ENCODE measurements around the gene TAF1B. TPM values are rescaled to one million over a fixed set of nuclear protein-coding genes. Genes with fewer than 3 reads are reported as not detected.

TAF1B gene
- total RNA-seq, 1 experiment from 2014 or later: 29.9 TPM

DNA sequence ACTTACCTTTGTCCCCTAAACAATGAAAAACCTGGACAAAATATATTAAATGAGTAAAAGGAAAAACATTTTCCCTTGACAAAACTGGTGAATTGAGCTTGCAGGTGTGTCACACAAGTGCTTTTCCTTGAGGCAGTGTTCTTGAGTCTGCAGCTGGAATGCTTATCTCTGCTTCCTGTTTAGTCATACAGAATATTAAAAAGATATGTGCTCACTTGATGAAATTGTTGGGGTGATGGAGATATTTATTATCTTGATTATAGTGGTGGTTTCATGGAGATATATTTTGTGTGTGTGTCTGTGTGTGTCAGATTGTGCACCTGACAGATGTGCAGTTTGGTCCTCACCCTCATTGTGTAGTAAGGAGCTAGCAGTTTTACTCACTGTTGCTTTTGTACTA lies 3.3 kb downstream of the TAF1B start:
- H2BK5ac ChIP-seq (ENCODE audit: insufficient read length, low read length): no peak overlapping the region
- no peak overlapping the region for H3K27ac ChIP-seq (ENCODE audit: insufficient read length, low read depth, low read length)
- Mint-ChIP-seq H3K27ac (peak overlapping the region in 1 of 3 experiments; percentile 54; a peak in 1 of 7 replicates), H3K9me3 (no peaks in the 10 kb centered on the region), H3K4me3 (no peak overlapping the region), H3K27me3 (ENCODE audit: low read depth) (peaks cover 1% of the 10 kb centered on the region; the same call in 1 of the 2 replicates), H3K4me1 (peaks cover 13 to 14% of the 10 kb centered on the region in 2 experiments), H3K36me3 (ENCODE audit: insufficient read depth in 1 of 3, low read depth in 3 of 3) (peaks cover 12 to 57% (median 56%) of the 10 kb centered on the region in 3 experiments)
- no peaks in the 10 kb centered on the region for H3K4me1 ChIP-seq (ENCODE audit: insufficient read depth, low read length)
- H4K5ac ChIP-seq (ENCODE audit: insufficient read length, low read depth, low read length): no peak overlapping the region
- no peak overlapping the region for H3K14ac ChIP-seq (ENCODE audit: insufficient read depth, low read length)
- no peak overlapping the region for H2AFZ ChIP-seq (ENCODE audit: low read length)
- H2BK20ac ChIP-seq (ENCODE audit: low read depth, low read length, poor library complexity, severe bottlenecking): no peak overlapping the region
- no peak for DNase-seq
- H2BK12ac ChIP-seq (ENCODE audit: insufficient read length, low read depth, low read length): no peak overlapping the region
- no peaks in the 10 kb centered on the region for H3K27me3 ChIP-seq (ENCODE audit: insufficient read depth, low read length)
- H3K79me1 ChIP-seq (ENCODE audit: insufficient read depth, low read depth, low read length, poor library complexity, severe bottlenecking): no peaks in the 10 kb centered on the region
- no peak overlapping the region for H3K18ac ChIP-seq (ENCODE audit: insufficient read length, low read depth, low read length)
- TF ChIP-seq, protein P1, sequence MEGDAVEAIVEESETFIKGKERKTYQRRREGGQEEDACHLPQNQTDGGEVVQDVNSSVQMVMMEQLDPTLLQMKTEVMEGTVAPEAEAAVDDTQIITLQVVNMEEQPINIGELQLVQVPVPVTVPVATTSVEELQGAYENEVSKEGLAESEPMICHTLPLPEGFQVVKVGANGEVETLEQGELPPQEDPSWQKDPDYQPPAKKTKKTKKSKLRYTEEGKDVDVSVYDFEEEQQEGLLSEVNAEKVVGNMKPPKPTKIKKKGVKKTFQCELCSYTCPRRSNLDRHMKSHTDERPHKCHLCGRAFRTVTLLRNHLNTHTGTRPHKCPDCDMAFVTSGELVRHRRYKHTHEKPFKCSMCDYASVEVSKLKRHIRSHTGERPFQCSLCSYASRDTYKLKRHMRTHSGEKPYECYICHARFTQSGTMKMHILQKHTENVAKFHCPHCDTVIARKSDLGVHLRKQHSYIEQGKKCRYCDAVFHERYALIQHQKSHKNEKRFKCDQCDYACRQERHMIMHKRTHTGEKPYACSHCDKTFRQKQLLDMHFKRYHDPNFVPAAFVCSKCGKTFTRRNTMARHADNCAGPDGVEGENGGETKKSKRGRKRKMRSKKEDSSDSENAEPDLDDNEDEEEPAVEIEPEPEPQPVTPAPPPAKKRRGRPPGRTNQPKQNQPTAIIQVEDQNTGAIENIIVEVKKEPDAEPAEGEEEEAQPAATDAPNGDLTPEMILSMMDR (conservative IDR thresholded peaks at IDR 0.05): no peak
- H2AK5ac ChIP-seq (ENCODE audit: insufficient read length, low read length): no peak overlapping the region
- no peak overlapping the region for H4K91ac ChIP-seq (ENCODE audit: insufficient read length, low read depth, low read length)
- H3K4ac ChIP-seq (ENCODE audit: low read depth, low read length): no peak overlapping the region
- no peak overlapping the region for H3K56ac ChIP-seq (ENCODE audit: insufficient read length, low read depth, low read length)
- no peaks in the 10 kb centered on the region for H3K23me2 ChIP-seq (ENCODE audit: insufficient read length, low read depth, low read length, poor library complexity, severe bottlenecking)
- no peak overlapping the region for H4K8ac ChIP-seq (replicated peaks; ENCODE audit: insufficient read length, low read depth, low read length)
- H4K20me1 ChIP-seq (ENCODE audit: control insufficient read depth, insufficient read depth, insufficient read length): no peaks in the 10 kb centered on the region
- no peak overlapping the region for H3K4me2 ChIP-seq (ENCODE audit: insufficient read depth, insufficient read length, low read length)
- no peak overlapping the region for H3T11ph ChIP-seq (ENCODE audit: low read length)
- peaks cover 7% of the 10 kb centered on the region; the same call in 1 of the 2 replicates for H3K79me2 ChIP-seq (ENCODE audit: insufficient read depth, low read length)
- H2BK120ac ChIP-seq (ENCODE audit: low read depth, low read length, poor library complexity, severe bottlenecking): no peak overlapping the region
- H3K9me3 ChIP-seq (ENCODE audit: control insufficient read depth, low read depth, low read length): no peaks in the 10 kb centered on the region
- no peak overlapping the region for H3K9ac ChIP-seq (ENCODE audit: extremely low read depth, insufficient read length, low read length)
- H3K23ac ChIP-seq (ENCODE audit: insufficient read length, low read depth, low read length): no peak overlapping the region
- H2BK15ac ChIP-seq (ENCODE audit: low read depth, low read length): no peak overlapping the region
